Stimulated activated CD4-positive, alpha-beta T cell treated with anti-CD3 and anti-CD28 coated beads, Interleukin-1b, Interleukin-23, amount 100 ng/mL, for 48 hours (primary cell): ENCODE data around the gene PCNX4.
"Not testable (repeated sequence)": the region's sequence is repeated elsewhere in the genome, so short reads cannot be mapped to it uniquely, and the experiment has no call there.

Experiments
- DNase-seq: peaks from one replicate; pipeline ENCODE4 v3.0.0-alpha.2; 2020

The PCNX4 gene

GRCh38 chr14:60091550-60092525, at the start of gene PCNX4:
TSS of gene PCNX4 (plus strand) at chr14:60091923. CDS start at chr14:60107639, 15,716 bp downstream.
- DNase-seq: peak; percentile 94

- not testable (repeated sequence) for DNase-seq
These were observed 43.7 kb upstream of the PCNX4 start for GRCh38 chr14:60047976-60048375.

- DNase-seq: no peak
These were observed 40.0 kb upstream of the PCNX4 start for GRCh38 chr14:60051721-60052221.

- DNase-seq: no peak
These were observed 33.6 kb upstream of the PCNX4 start for GRCh38 chr14:60058087-60058486.

- no peak for DNase-seq
These were observed 30.4 kb upstream of the PCNX4 start for GRCh38 chr14:60061371-60061770.

- DNase-seq: no peak
These were observed 27.1 kb upstream of the PCNX4 start for GRCh38 chr14:60064491-60065072.

- DNase-seq: no peak
These were observed 23.8 kb upstream of the PCNX4 start for GRCh38 chr14:60067882-60068281.

- no peak for DNase-seq
These were observed 12.0 kb upstream of the PCNX4 start for GRCh38 chr14:60079723-60080122.

- no peak for DNase-seq
These were observed 6.6 kb upstream of the PCNX4 start for GRCh38 chr14:60085085-60085484.

- no peak for DNase-seq
These were observed 6.0 kb upstream of the PCNX4 start for GRCh38 chr14:60085693-60086092.

GRCh38 chr14:60087668-60088067, 4.1 kb upstream of the PCNX4 start:
- DNase-seq: no peak

GRCh38 chr14:60089221-60089620, 2.5 kb upstream of the PCNX4 start:
- no peak for DNase-seq

GRCh38 chr14:60090864-60091519, 731 bp upstream of the PCNX4 start:
- peak; percentile 5 for DNase-seq

- DNase-seq: no peak
These were observed 800 bp downstream of the PCNX4 start for GRCh38 chr14:60092526-60092920.

GRCh38 chr14:60093080-60093479, 1.4 kb downstream of the PCNX4 start:
- DNase-seq: no peak

- no peak for DNase-seq
These were observed 1.9 kb downstream of the PCNX4 start for GRCh38 chr14:60093606-60094005.

GRCh38 chr14:60094306-60094897, 2.7 kb downstream of the PCNX4 start:
- peak; percentile 27 for DNase-seq

GRCh38 chr14:60095231-60095630, 3.5 kb downstream of the PCNX4 start:
- no peak for DNase-seq

- no peak for DNase-seq
These were observed 4.2 kb downstream of the PCNX4 start for GRCh38 chr14:60095781-60096450.

- no peak for DNase-seq
These were observed 6.3 kb downstream of the PCNX4 start for GRCh38 chr14:60097974-60098373.

- not testable (repeated sequence) for DNase-seq
These were observed 8.1 kb downstream of the PCNX4 start for GRCh38 chr14:60099855-60100254.

GRCh38 chr14:60101786-60102185, 10.1 kb downstream of the PCNX4 start:
- no peak for DNase-seq
